NCI-H2171 treated with DMSO at 0.1 percent for 48 hours (cell line): ENCODE data around the gene POP4.
A peak's percentile ranks its signal among the peaks of the same experiment; 100 is the strongest.
"Not testable (repeated sequence)": the region's sequence is repeated elsewhere in the genome, so short reads cannot be mapped to it uniquely, and the experiment has no call there.

Experiments used
- DNase-seq: peaks from one replicate; lab custom pipeline; 2025; lab: John Stamatoyannopoulos, UW

Gene POP4

GRCh38 chr19:29605653-29606419, at the start of gene POP4:
POP4 (plus strand) TSS chr19:29606283; CDS start chr19:29606319, 36 bp downstream.
- DNase-seq: peak; percentile 92

GRCh38 chr19:29559110-29559509, 47.0 kb upstream of the POP4 start:
- DNase-seq: not testable (repeated sequence)

GRCh38 chr19:29559743-29560142, 46.3 kb upstream of the POP4 start:
- no peak for DNase-seq

- peak; percentile 64 for DNase-seq
Observed at GRCh38 chr19:29560313-29561075, 45.6 kb upstream of the POP4 start.

- no peak for DNase-seq
Observed at GRCh38 chr19:29561601-29562000, 44.5 kb upstream of the POP4 start.

GRCh38 chr19:29562299-29563297, 43.5 kb upstream of the POP4 start:
- no peak for DNase-seq

- DNase-seq: no peak
Observed at GRCh38 chr19:29563486-29564101, 42.5 kb upstream of the POP4 start.

- DNase-seq: peak; percentile 98
Observed at GRCh38 chr19:29564574-29565005, 41.5 kb upstream of the POP4 start.

- peak; percentile 26 for DNase-seq
Observed at GRCh38 chr19:29565171-29565570, 40.9 kb upstream of the POP4 start.

GRCh38 chr19:29566496-29567054, 39.5 kb upstream of the POP4 start:
- no peak for DNase-seq

- DNase-seq: no peak
Observed at GRCh38 chr19:29567366-29567915, 38.6 kb upstream of the POP4 start.

- no peak for DNase-seq
Observed at GRCh38 chr19:29568036-29569025, 37.8 kb upstream of the POP4 start.

- DNase-seq: no peak
Observed at GRCh38 chr19:29569038-29569911, 36.8 kb upstream of the POP4 start.

- DNase-seq: no peak
Observed at GRCh38 chr19:29571181-29571580, 34.9 kb upstream of the POP4 start.

GRCh38 chr19:29573486-29573885, 32.6 kb upstream of the POP4 start:
- no peak for DNase-seq

- peak; percentile 12 for DNase-seq
Observed at GRCh38 chr19:29574510-29574909, 31.6 kb upstream of the POP4 start.

- peak; percentile 78 for DNase-seq
Observed at GRCh38 chr19:29576046-29576606, 30.0 kb upstream of the POP4 start.
